PC-9 (cell line): ENCODE results near the gene ESM1. TPM values are rescaled to one million over a fixed set of nuclear protein-coding genes. Genes with fewer than 3 reads are reported as not detected.
"Not testable (repeated sequence)": the region's sequence is repeated elsewhere in the genome, so short reads cannot be mapped to it uniquely, and the experiment has no call there.

Experiments
- BruUV-seq: library from RNA; stranded (reverse); fragments of 400-500 nt; replicated peaks from 2 replicates; lab custom pipeline; 2021; lab: Mats Ljungman, UMichigan
- CTCF ChIA-PET: fragments of 300-600 bp; sonication (Branson Sonifier 250); formaldehyde crosslinking; loops from one replicate; lab custom pipeline; 2022; ENCODE audit warnings: antibody characterized with exemption; lab: Charles Lee
- POLR2A ChIA-PET: fragments of 300-600 bp; sonication (Branson Sonifier 250); formaldehyde crosslinking; loops from one replicate; lab custom pipeline; 2022; ENCODE audit warnings: antibody characterized with exemption; ENCODE audit not compliant: unreplicated experiment; lab: Charles Lee
- DNase-seq, 2 experiments: peaks; one replicate each; pipeline versions ENCODE4 v3.0.0 to v3.0.0-alpha.2; 2015 to 2022; ENCODE audit warnings: mixed read lengths in 1 of 2
- H2AFZ ChIP-seq: fragments of 200-600 bp; sonication (generic); 2 replicates; pipeline ENCODE4 v1.8.1; 2017; ENCODE audit warnings: antibody characterized with exemption
- H3F3A ChIP-seq: fragments of 200-600 bp; sonication (generic); 2 replicates; pipeline ENCODE4 v1.8.1; 2017; ENCODE audit warnings: antibody characterized with exemption, mild to moderate bottlenecking, low read depth; ENCODE audit not compliant: insufficient read depth
- H3K27ac ChIP-seq: fragments of 200-600 bp; sonication (generic); 2 replicates; pipeline ENCODE4 v1.6.1; 2016; ENCODE audit warnings: mixed run types
- H3K27me3 ChIP-seq: fragments of 200-600 bp; sonication (generic); 2 replicates; pipeline ENCODE4 v1.6.1; 2016; ENCODE audit warnings: low read depth, mixed run types; ENCODE audit not compliant: insufficient read depth
- H3K36me3 ChIP-seq: fragments of 200-600 bp; sonication (generic); 2 replicates; pipeline ENCODE4 v1.6.1; 2016; ENCODE audit warnings: low read depth, mixed run types
- H3K4me1 ChIP-seq: fragments of 200-600 bp; sonication (generic); replicated peaks from 2 replicates; pipeline ENCODE4 v1.6.1; 2016; ENCODE audit warnings: mixed run types; ENCODE audit not compliant: insufficient read depth
- H3K4me2 ChIP-seq: fragments of 200-600 bp; sonication (generic); 2 replicates; pipeline ENCODE4 v1.6.1; 2017; ENCODE audit warnings: mixed run types
- H3K4me3 ChIP-seq: fragments of 200-600 bp; sonication (generic); 2 replicates; pipeline ENCODE4 v1.6.1; 2016; ENCODE audit warnings: mixed run types
- H3K79me2 ChIP-seq: fragments of 200-600 bp; sonication (generic); 2 replicates; pipeline ENCODE4 v1.6.1; 2017; ENCODE audit warnings: low read depth, mixed run types
- H3K9me2 ChIP-seq: fragments of 200-600 bp; sonication (generic); 2 replicates; pipeline ENCODE4 v1.8.1; 2017; ENCODE audit warnings: mild to moderate bottlenecking; ENCODE audit not compliant: insufficient read depth
- H3K9me3 ChIP-seq: fragments of 200-600 bp; sonication (generic); 2 replicates; pipeline ENCODE4 v1.8.1; 2016; ENCODE audit warnings: low read depth; ENCODE audit not compliant: insufficient read depth
- H4K20me1 ChIP-seq: fragments of 200-600 bp; sonication (generic); 2 replicates; pipeline ENCODE4 v1.8.1; 2017; ENCODE audit not compliant: insufficient read depth
- EZH2 ChIP-seq: fragments of 200-600 bp; sonication (generic); IDR thresholded peaks from 2 replicates; pipeline ENCODE4 v1.8.0; 2017; ENCODE audit warnings: antibody characterized with exemption, low read depth
- intact Hi-C: fragments of 100-400 bp; cut with micrococcal nuclease; formaldehyde crosslinking; loops from one replicate; pipeline ENCODE4 v1.10.0; 2022; ENCODE audit not compliant: unreplicated experiment
- total RNA-seq: library from RNA; stranded (reverse); gene quantifications from 2 replicates; pipeline ENCODE4 v1.2.3, GENCODE V29; 2021
- TF ChIP-seq, protein P1 (sequence below): fragments of 200-600 bp; sonication (generic); conservative IDR thresholded peaks from 2 replicates; pipeline ENCODE4 v1.6.1; 2017; ENCODE audit warnings: mixed run types, antibody characterized with exemption, mild to moderate bottlenecking, moderate library complexity

The ESM1 gene
- total RNA-seq, 1 experiment from 2014 or later: 0.15 TPM

DNA sequence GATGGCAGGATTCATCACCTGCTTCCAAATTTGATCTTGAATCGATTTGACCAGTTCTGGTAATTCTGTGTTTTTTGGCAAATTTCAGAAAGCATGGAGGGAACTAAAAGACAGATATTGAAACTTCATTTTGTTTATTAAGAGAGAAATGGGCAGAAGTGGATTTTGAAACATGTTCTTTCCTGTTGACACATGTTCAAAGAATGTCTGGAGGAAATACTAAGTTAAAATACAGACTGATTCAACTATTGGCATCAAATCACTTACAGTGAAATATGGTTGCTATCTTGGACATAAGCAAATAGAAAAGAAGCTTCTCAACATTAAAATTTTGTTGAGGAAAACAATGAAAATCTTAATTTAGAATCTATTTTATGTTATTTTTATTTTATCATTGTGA is 19.3 kb upstream of the ESM1 start:
- Histone ChIP-seq H3K4me1 (no peaks in the 10 kb centered on the region), H3K9me3 (no peaks in the 10 kb centered on the region), H3K4me3 (no peak overlapping the region), H2AFZ (no peak overlapping the region), H3F3A (no peaks in the 10 kb centered on the region), H3K27me3 (peaks cover 2% of the 10 kb centered on the region; the same call in 1 of the 2 replicates), H3K4me2 (no peak overlapping the region), H3K36me3 (no peaks in the 10 kb centered on the region), H4K20me1 (no peaks in the 10 kb centered on the region), H3K27ac (no peak overlapping the region), H3K79me2 (no peaks in the 10 kb centered on the region), H3K9me2 (no peaks in the 10 kb centered on the region)
- no TSS peak for BruUV-seq
- TF ChIP-seq EZH2: no peak
- TF ChIP-seq, protein P1, sequence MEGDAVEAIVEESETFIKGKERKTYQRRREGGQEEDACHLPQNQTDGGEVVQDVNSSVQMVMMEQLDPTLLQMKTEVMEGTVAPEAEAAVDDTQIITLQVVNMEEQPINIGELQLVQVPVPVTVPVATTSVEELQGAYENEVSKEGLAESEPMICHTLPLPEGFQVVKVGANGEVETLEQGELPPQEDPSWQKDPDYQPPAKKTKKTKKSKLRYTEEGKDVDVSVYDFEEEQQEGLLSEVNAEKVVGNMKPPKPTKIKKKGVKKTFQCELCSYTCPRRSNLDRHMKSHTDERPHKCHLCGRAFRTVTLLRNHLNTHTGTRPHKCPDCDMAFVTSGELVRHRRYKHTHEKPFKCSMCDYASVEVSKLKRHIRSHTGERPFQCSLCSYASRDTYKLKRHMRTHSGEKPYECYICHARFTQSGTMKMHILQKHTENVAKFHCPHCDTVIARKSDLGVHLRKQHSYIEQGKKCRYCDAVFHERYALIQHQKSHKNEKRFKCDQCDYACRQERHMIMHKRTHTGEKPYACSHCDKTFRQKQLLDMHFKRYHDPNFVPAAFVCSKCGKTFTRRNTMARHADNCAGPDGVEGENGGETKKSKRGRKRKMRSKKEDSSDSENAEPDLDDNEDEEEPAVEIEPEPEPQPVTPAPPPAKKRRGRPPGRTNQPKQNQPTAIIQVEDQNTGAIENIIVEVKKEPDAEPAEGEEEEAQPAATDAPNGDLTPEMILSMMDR: no peak
- ChIA-PET CTCF (no interaction called here), POLR2A (no interaction called here)
- no peak for DNase-seq
- intact Hi-C loops: no loop called here

- H3K27ac ChIP-seq: no peak overlapping the region
- no peak for DNase-seq
- H3K27me3 ChIP-seq: peaks cover 14% of the 10 kb centered on the region
- H4K20me1 ChIP-seq: no peaks in the 10 kb centered on the region
- POLR2A ChIA-PET: no interaction called here
- TF ChIP-seq EZH2: no peak
- TF ChIP-seq, protein P1: no peak
- CTCF ChIA-PET: no interaction called here
- H3K79me2 ChIP-seq: no peaks in the 10 kb centered on the region
- no TSS peak for BruUV-seq
- no peaks in the 10 kb centered on the region for H3K4me1 ChIP-seq
- H3K4me2 ChIP-seq: no peak overlapping the region
- no peaks in the 10 kb centered on the region for H3K9me3 ChIP-seq
- H3K4me3 ChIP-seq: no peak overlapping the region
- no peaks in the 10 kb centered on the region for H3K9me2 ChIP-seq
- no peak overlapping the region for H2AFZ ChIP-seq
- H3K36me3 ChIP-seq: no peaks in the 10 kb centered on the region
- intact Hi-C loops: no loop called here
- H3F3A ChIP-seq: no peaks in the 10 kb centered on the region
These were observed 18.2 kb upstream of the ESM1 start for GRCh38 chr5:55003432-55004065.

DNA sequence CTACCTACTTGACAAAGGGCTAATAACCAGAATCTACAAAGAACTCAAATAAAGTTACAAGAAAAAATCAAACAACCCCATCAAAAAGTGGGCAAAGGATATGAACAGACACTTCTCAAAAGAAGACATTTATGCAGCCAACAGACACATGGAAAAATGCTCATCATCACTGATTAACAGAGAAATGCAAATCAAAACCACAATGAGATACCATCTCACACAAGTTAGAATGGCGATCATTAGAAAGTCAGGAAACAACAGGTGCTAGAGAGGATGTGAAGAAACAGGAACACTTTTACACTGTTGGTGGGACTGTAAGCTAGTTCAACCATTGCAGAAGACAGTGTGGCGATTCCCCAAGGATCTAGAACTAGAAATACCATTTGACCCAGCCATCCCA is 16.8 kb upstream of the ESM1 start:
- H3K27me3 ChIP-seq: peaks cover 27% of the 10 kb centered on the region
- H3K9me3 ChIP-seq, BruUV-seq, H3K27ac ChIP-seq, H3K79me2 ChIP-seq, H3K4me1 ChIP-seq, DNase-seq, H3K4me3 ChIP-seq, CTCF ChIA-PET, H2AFZ ChIP-seq, intact Hi-C loops, H3F3A ChIP-seq, H3K36me3 ChIP-seq, H4K20me1 ChIP-seq, H3K9me2 ChIP-seq, H3K4me2 ChIP-seq, POLR2A ChIA-PET: not testable (repeated sequence)

DNA sequence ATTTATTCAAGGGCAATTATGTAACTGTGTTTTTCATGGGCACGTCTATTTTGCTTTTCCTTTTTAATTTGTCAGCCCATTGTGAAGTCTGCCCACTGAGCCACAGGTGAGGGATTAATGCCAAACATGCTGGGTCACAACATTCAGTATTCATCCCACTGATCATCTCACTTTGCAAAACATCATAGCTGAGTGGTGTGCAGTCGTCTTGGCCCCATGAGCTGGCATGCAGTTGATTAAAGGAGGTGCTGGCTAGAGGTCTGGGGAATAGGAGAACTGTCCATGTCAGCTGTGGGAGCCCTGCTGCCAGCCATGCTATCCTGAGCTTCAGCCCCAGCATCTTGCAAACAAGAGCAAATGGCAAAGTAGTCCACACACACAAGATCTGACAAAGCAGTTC is 11.7 kb upstream of the ESM1 start:
- Histone ChIP-seq H3K79me2 (no peaks in the 10 kb centered on the region), H2AFZ (no peak overlapping the region), H3K4me2 (no peak overlapping the region), H3K27me3 (peaks cover 40% of the 10 kb centered on the region), H3K36me3 (no peaks in the 10 kb centered on the region), H3K4me3 (no peak overlapping the region), H3K4me1 (no peaks in the 10 kb centered on the region), H3K9me2 (no peaks in the 10 kb centered on the region), H3K27ac (no peak overlapping the region), H3K9me3 (no peaks in the 10 kb centered on the region), H4K20me1 (no peaks in the 10 kb centered on the region), H3F3A (no peaks in the 10 kb centered on the region)
- no TSS peak for BruUV-seq
- TF ChIP-seq EZH2: no peak
- TF ChIP-seq, protein P1: no peak
- intact Hi-C loops: no loop called here
- DNase-seq: no peak
- ChIA-PET CTCF (no interaction called here), POLR2A (no interaction called here)
